Progenitor cell of endocrine pancreas (in vitro differentiated cells): ENCODE measurements around the gene SAMSN1. TPM values are rescaled to one million over a fixed set of nuclear protein-coding genes. Genes with fewer than 3 reads are reported as not detected.

Experiments used
- DNase-seq: peaks from one replicate; pipeline ENCODE4 v3.0.0; 2021; ENCODE audit warnings: low spot score; ENCODE audit not compliant: unreplicated experiment
- H3K27ac Mint-ChIP-seq: 2 replicates; pipeline ENCODE4 v1.8.0; 2021; ENCODE audit warnings: mild to moderate bottlenecking, moderate library complexity, mixed read lengths
- H3K27me3 Mint-ChIP-seq: 2 replicates; pipeline ENCODE4 v1.8.0; 2021; ENCODE audit warnings: mixed read lengths
- H3K36me3 Mint-ChIP-seq: 2 replicates; pipeline ENCODE4 v1.8.0; 2022; ENCODE audit warnings: mixed read lengths; ENCODE audit not compliant: insufficient read depth
- H3K4me1 Mint-ChIP-seq: 2 replicates; pipeline ENCODE4 v1.8.0; 2021; ENCODE audit warnings: low read depth, mixed read lengths
- H3K4me3 Mint-ChIP-seq: 2 replicates; pipeline ENCODE4 v1.8.0; 2021; ENCODE audit warnings: low read depth, mild to moderate bottlenecking, moderate library complexity, mixed read lengths
- H3K9me3 Mint-ChIP-seq: 2 replicates; pipeline ENCODE4 v1.8.0; 2021; ENCODE audit warnings: low read depth, mixed read lengths
- CTCF ChIP-seq: fragments of 200-600 bp; sonication (generic); IDR thresholded peaks from one replicate; pipeline ENCODE4 v1.5.0; 2021; ENCODE audit warnings: antibody characterized with exemption, mild to moderate bottlenecking; ENCODE audit not compliant: unreplicated experiment
- total RNA-seq: library from RNA; stranded (reverse); gene quantifications from 2 replicates; pipeline ENCODE4 v1.2.1, GENCODE V29; 2021

SAMSN1 gene
- total RNA-seq, 1 donor from 2014 or later = not detected

- peaks cover 28% of the 10 kb centered on the region for H3K4me1 Mint-ChIP-seq
- no peaks in the 10 kb centered on the region for H3K36me3 Mint-ChIP-seq
- no peak overlapping the region for H3K4me3 Mint-ChIP-seq
- DNase-seq = no peak
- TF ChIP-seq CTCF = no peak
- H3K9me3 Mint-ChIP-seq = peaks cover 3% of the 10 kb centered on the region
- H3K27me3 Mint-ChIP-seq = no peaks in the 10 kb centered on the region
- no peak overlapping the region for H3K27ac Mint-ChIP-seq
Observed at GRCh38 chr21:14457762-14458161, 88.4 kb downstream of the SAMSN1 start.

GRCh38 chr21:14456911-14457310, 89.2 kb downstream of the SAMSN1 start:
- Mint-ChIP-seq H3K9me3 (peaks cover 3% of the 10 kb centered on the region), H3K27ac (no peak overlapping the region), H3K4me1 (peaks cover 36% of the 10 kb centered on the region), H3K4me3 (no peak overlapping the region), H3K27me3 (no peaks in the 10 kb centered on the region), H3K36me3 (no peaks in the 10 kb centered on the region)
- DNase-seq = no peak
- no peak for TF ChIP-seq CTCF

GRCh38 chr21:14454016-14455009, 91.8 kb downstream of the SAMSN1 start:
- H3K27ac Mint-ChIP-seq = peak overlapping the region; percentile 8
- no peak overlapping the region for H3K4me3 Mint-ChIP-seq
- peaks cover under 1% of the 10 kb centered on the region for H3K9me3 Mint-ChIP-seq
- no peak for TF ChIP-seq CTCF
- peaks cover 40% of the 10 kb centered on the region for H3K4me1 Mint-ChIP-seq
- H3K27me3 Mint-ChIP-seq = no peaks in the 10 kb centered on the region
- H3K36me3 Mint-ChIP-seq = no peaks in the 10 kb centered on the region
- no peak for DNase-seq

GRCh38 chr21:14453339-14454015, 92.6 kb downstream of the SAMSN1 start:
- Mint-ChIP-seq H3K27me3 (no peaks in the 10 kb centered on the region), H3K27ac (peak overlapping the region; percentile 8), H3K4me1 (peaks cover 40% of the 10 kb centered on the region), H3K9me3 (no peaks in the 10 kb centered on the region), H3K36me3 (no peaks in the 10 kb centered on the region), H3K4me3 (no peak overlapping the region)
- TF ChIP-seq CTCF = no peak
- no peak for DNase-seq

GRCh38 chr21:14452727-14453241, 93.3 kb downstream of the SAMSN1 start:
- no peaks in the 10 kb centered on the region for H3K27me3 Mint-ChIP-seq
- no peak for TF ChIP-seq CTCF
- no peak overlapping the region for H3K27ac Mint-ChIP-seq
- H3K9me3 Mint-ChIP-seq = no peaks in the 10 kb centered on the region
- no peak overlapping the region for H3K4me3 Mint-ChIP-seq
- no peaks in the 10 kb centered on the region for H3K36me3 Mint-ChIP-seq
- peaks cover 40% of the 10 kb centered on the region for H3K4me1 Mint-ChIP-seq
- no peak for DNase-seq
